Liver (tissue), 9 donors: ENCODE data around the gene GIT2. TPM values are rescaled to one million over a fixed set of nuclear protein-coding genes. Genes with fewer than 3 reads are reported as not detected.

Experiments
- DNase-seq: peaks from one replicate; pipeline ENCODE4 v3.0.0-alpha.2; 2017; ENCODE audit warnings: low spot score
- H3K27ac ChIP-seq, 2 donors: one replicate each; pipeline ENCODE4 v1.7.0; 2013; ENCODE audit warnings: inconsistent platforms in 2 of 2, low read length in 2 of 2, control low read depth in 1 of 2, low read depth in 1 of 2, mild to moderate bottlenecking in 1 of 2
- H3K27me3 ChIP-seq, 4 donors: one replicate each; pipeline versions ENCODE4 v1.6.1 to v1.7.0; 2013; ENCODE audit warnings: low read length in 3 of 4, inconsistent platforms in 1 of 4, mild to moderate bottlenecking in 1 of 4, moderate library complexity in 1 of 4; ENCODE audit not compliant: control insufficient read depth in 4 of 4, insufficient read depth in 4 of 4
- H3K36me3 ChIP-seq, 4 donors: one replicate each; pipeline versions ENCODE4 v1.6.1 to v1.7.0; 2013; ENCODE audit warnings: low read length in 3 of 4, mild to moderate bottlenecking in 3 of 4, low read depth in 1 of 4, moderate library complexity in 1 of 4; ENCODE audit not compliant: control insufficient read depth in 4 of 4, insufficient read depth in 3 of 4
- H3K4me1 ChIP-seq, 4 donors: one replicate each; pipeline versions ENCODE4 v1.6.1 to v1.7.0; 2013; ENCODE audit warnings: low read length in 3 of 4, mild to moderate bottlenecking in 3 of 4, moderate library complexity in 1 of 4; ENCODE audit not compliant: control insufficient read depth in 4 of 4, insufficient read depth in 4 of 4
- H3K4me3 ChIP-seq, 3 donors: one replicate each; pipeline versions ENCODE4 v1.6.1 to v1.7.0; 2013; ENCODE audit warnings: low read length in 3 of 3, control low read depth in 1 of 3, low read depth in 1 of 3, mild to moderate bottlenecking in 1 of 3
- H3K9ac ChIP-seq, 2 donors: one replicate each; pipeline ENCODE4 v1.7.0; 2013; ENCODE audit warnings: low read length in 2 of 2, mild to moderate bottlenecking in 2 of 2, moderate library complexity in 2 of 2, control low read depth in 1 of 2, low read depth in 1 of 2
- H3K9me3 ChIP-seq, 4 donors: one replicate each; pipeline versions ENCODE4 v1.6.1 to v1.7.0; 2013; ENCODE audit warnings: low read length in 3 of 4; ENCODE audit not compliant: control insufficient read depth in 4 of 4
- ATF3 ChIP-seq: IDR thresholded peaks from 2 replicates; pipeline ENCODE4 v1.6.1; 2016; ENCODE audit warnings: antibody characterized with exemption
- CTCF ChIP-seq: fragments of 150-350 bp; IDR thresholded peaks from 2 replicates; pipeline ENCODE4 v1.5.1; 2017; ENCODE audit warnings: improper control_type of control experiment, low read depth, low read length; ENCODE audit not compliant: missing input control
- EGR1 ChIP-seq, 2 donors: IDR thresholded peaks; 2 replicates each; pipeline ENCODE4 v1.6.1; 2016 to 2018; ENCODE audit warnings: antibody characterized with exemption in 2 of 2, low read depth in 2 of 2
- FOXA1 ChIP-seq: IDR thresholded peaks from 2 replicates; pipeline ENCODE4 v1.6.1; 2016; ENCODE audit warnings: antibody characterized with exemption
- FOXA2 ChIP-seq: IDR thresholded peaks from 2 replicates; pipeline ENCODE4 v1.6.1; 2016; ENCODE audit warnings: antibody characterized with exemption
- GABPA ChIP-seq, 2 donors: IDR thresholded peaks in 1 of 2; conservative IDR thresholded peaks in 1 of 2; 2 replicates each; pipeline ENCODE4 v1.6.1; 2016; ENCODE audit warnings: antibody characterized with exemption in 2 of 2, mild to moderate bottlenecking in 1 of 2, moderate library complexity in 1 of 2
- HNF4A ChIP-seq, 2 donors: conservative IDR thresholded peaks; 2 replicates each; pipeline ENCODE4 v1.6.1; 2016; ENCODE audit warnings: antibody characterized with exemption in 2 of 2, mild to moderate bottlenecking in 2 of 2
- HNF4G ChIP-seq: IDR thresholded peaks from 2 replicates; pipeline ENCODE4 v1.6.1; 2016; ENCODE audit warnings: antibody characterized with exemption
- JUND ChIP-seq, 2 donors: IDR thresholded peaks; 2 replicates each; pipeline ENCODE4 v1.6.1; 2016; ENCODE audit warnings: antibody characterized with exemption in 2 of 2
- NR2F2 ChIP-seq: IDR thresholded peaks from 2 replicates; pipeline ENCODE4 v1.6.1; 2016; ENCODE audit warnings: antibody characterized with exemption
- RAD21 ChIP-seq, 2 donors: IDR thresholded peaks; 2 replicates each; pipeline ENCODE4 v1.6.1; 2016; ENCODE audit warnings: antibody characterized with exemption in 2 of 2, mild to moderate bottlenecking in 2 of 2
- REST ChIP-seq: IDR thresholded peaks from 2 replicates; pipeline ENCODE4 v1.6.1; 2016; ENCODE audit warnings: antibody characterized with exemption, mild to moderate bottlenecking
- RXRA ChIP-seq, 2 donors: IDR thresholded peaks; 2 replicates each; pipeline ENCODE4 v1.6.1; 2017 to 2018; ENCODE audit warnings: antibody characterized with exemption in 2 of 2, mild to moderate bottlenecking in 1 of 2
- SP1 ChIP-seq: IDR thresholded peaks from 2 replicates; pipeline ENCODE4 v1.6.1; 2018; ENCODE audit warnings: antibody characterized with exemption, mild to moderate bottlenecking
- TAF1 ChIP-seq: conservative IDR thresholded peaks from 2 replicates; pipeline ENCODE4 v1.6.1; 2016; ENCODE audit warnings: antibody characterized with exemption, mild to moderate bottlenecking
- YY1 ChIP-seq: IDR thresholded peaks from 2 replicates; pipeline ENCODE4 v1.6.1; 2016; ENCODE audit warnings: antibody characterized with exemption, mild to moderate bottlenecking
- ZBTB33 ChIP-seq: IDR thresholded peaks from 2 replicates; pipeline ENCODE4 v1.6.1; 2016; ENCODE audit warnings: antibody characterized with exemption
- WGBS: extraction: QIAGEN DNeasy Blood & Tissue Kit; methylation state at CpG from one replicate; pipeline ENCODE4 v1.1.7; 2013; 5-methylcytosine and 5-hydroxymethylcytosine counted together
- polyA plus RNA-seq, 2 donors: library from polyadenylated mRNA; stranded (reverse) in 1 of 2; unstranded in 1 of 2; fragments of 200-250 nt in 1 of 2; fragments of >200 nt in 1 of 2; fragmentation: Nextera tagmentation in 1 of 2; extraction: Ambion mirVana in 1 of 2; gene quantifications; one replicate each; pipeline versions ENCODE4 v1.2.1 to v1.2.3, GENCODE V29; 2013 to 2015
- total RNA-seq, 2 donors: library from RNA; depleted of rRNA; stranded (reverse); fragments of >200 nt; gene quantifications; one replicate each; pipeline ENCODE4 v1.2.3, GENCODE V29; 2014
- TF ChIP-seq, protein P1 (sequence below): IDR thresholded peaks from 2 replicates; pipeline ENCODE4 v1.6.1; 2016; ENCODE audit warnings: antibody characterized with exemption
- donor health status: healthy.
- donor health status: healthy.
- donor health status: healthy.
- donor health status: healthy.
- donor health status: healthy.

Gene GIT2
- total and polyA plus RNA-seq, 4 donors, result 6.7 to 30.4 (median 16.7) TPM

- H3K4me3 ChIP-seq, result no peak overlapping the region
- no peak overlapping the region for H3K27ac ChIP-seq
These were observed 9.9 kb upstream of the GIT2 start for GRCh38 chr12:110006115-110006514.

More at GRCh38 chr12:110006115-110006514, 9.9 kb upstream of the GIT2 start:
- no peak for TF ChIP-seq RXRA (IDR thresholded peaks at IDR 0.05)
- TF ChIP-seq ATF3, result no peak
- TF ChIP-seq NR2F2, result no peak
- TF ChIP-seq ZBTB33, result no peak
- TF ChIP-seq RAD21 (IDR thresholded peaks at IDR 0.05), result no peak
- TF ChIP-seq GABPA (IDR thresholded peaks at IDR 0.05 in 1 of 2, conservative IDR thresholded peaks at IDR 0.05 in 1 of 2), result no peak
- no peak for TF ChIP-seq HNF4G
- no peak for TF ChIP-seq CTCF
- TF ChIP-seq YY1, result no peak
- no peak for TF ChIP-seq TAF1
- TF ChIP-seq EGR1 (IDR thresholded peaks at IDR 0.05; ENCODE audit: low read depth in 2 of 2), result no peak
- TF ChIP-seq SP1, result no peak
- no peak for TF ChIP-seq FOXA1
- TF ChIP-seq REST, result no peak
- TF ChIP-seq FOXA2, result no peak
- TF ChIP-seq HNF4A (conservative IDR thresholded peaks at IDR 0.05), result no peak
- TF ChIP-seq, protein P1, sequence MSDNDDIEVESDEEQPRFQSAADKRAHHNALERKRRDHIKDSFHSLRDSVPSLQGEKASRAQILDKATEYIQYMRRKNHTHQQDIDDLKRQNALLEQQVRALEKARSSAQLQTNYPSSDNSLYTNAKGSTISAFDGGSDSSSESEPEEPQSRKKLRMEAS, result no peak
- no peak for TF ChIP-seq JUND (IDR thresholded peaks at IDR 0.05)
- H3K9me3 ChIP-seq, result no peaks in the 10 kb centered on the region
- 97% methylated on average over 4 of the region's 4 CpGs for WGBS
- no peaks in the 10 kb centered on the region for H3K27me3 ChIP-seq
- peaks cover 0 to 4% (median 0%) of the 10 kb centered on the region in 4 donors for H3K36me3 ChIP-seq
- peaks cover 0 to 17% (median 7%) of the 10 kb centered on the region in 4 donors for H3K4me1 ChIP-seq
- H3K9ac ChIP-seq, result no peak overlapping the region
- DNase-seq, result no peak
